Measurements from ENCODE around the gene SERPIND1.
"Not testable (repeated sequence)": the region's sequence is repeated elsewhere in the genome, so short reads cannot be mapped to it uniquely, and the experiment has no call there.

SERPIND1 gene

GRCh38 chr22:20773793-20774212 is at the start of gene SERPIND1:
Gene SERPIND1 (plus strand): TSS chr22:20774113. CDS start chr22:20779313, 5,200 bp downstream.
- TF ChIP-seq, protein P1, sequence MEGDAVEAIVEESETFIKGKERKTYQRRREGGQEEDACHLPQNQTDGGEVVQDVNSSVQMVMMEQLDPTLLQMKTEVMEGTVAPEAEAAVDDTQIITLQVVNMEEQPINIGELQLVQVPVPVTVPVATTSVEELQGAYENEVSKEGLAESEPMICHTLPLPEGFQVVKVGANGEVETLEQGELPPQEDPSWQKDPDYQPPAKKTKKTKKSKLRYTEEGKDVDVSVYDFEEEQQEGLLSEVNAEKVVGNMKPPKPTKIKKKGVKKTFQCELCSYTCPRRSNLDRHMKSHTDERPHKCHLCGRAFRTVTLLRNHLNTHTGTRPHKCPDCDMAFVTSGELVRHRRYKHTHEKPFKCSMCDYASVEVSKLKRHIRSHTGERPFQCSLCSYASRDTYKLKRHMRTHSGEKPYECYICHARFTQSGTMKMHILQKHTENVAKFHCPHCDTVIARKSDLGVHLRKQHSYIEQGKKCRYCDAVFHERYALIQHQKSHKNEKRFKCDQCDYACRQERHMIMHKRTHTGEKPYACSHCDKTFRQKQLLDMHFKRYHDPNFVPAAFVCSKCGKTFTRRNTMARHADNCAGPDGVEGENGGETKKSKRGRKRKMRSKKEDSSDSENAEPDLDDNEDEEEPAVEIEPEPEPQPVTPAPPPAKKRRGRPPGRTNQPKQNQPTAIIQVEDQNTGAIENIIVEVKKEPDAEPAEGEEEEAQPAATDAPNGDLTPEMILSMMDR (IDR thresholded peaks at IDR 0.05; ENCODE audit: borderline replicate concordance, insufficient read depth, low read depth, low read length): no peak
- H3K4me3 ChIP-seq (ENCODE audit: low read depth, low read length): no peak within 1 kb of the TSS

DNA sequence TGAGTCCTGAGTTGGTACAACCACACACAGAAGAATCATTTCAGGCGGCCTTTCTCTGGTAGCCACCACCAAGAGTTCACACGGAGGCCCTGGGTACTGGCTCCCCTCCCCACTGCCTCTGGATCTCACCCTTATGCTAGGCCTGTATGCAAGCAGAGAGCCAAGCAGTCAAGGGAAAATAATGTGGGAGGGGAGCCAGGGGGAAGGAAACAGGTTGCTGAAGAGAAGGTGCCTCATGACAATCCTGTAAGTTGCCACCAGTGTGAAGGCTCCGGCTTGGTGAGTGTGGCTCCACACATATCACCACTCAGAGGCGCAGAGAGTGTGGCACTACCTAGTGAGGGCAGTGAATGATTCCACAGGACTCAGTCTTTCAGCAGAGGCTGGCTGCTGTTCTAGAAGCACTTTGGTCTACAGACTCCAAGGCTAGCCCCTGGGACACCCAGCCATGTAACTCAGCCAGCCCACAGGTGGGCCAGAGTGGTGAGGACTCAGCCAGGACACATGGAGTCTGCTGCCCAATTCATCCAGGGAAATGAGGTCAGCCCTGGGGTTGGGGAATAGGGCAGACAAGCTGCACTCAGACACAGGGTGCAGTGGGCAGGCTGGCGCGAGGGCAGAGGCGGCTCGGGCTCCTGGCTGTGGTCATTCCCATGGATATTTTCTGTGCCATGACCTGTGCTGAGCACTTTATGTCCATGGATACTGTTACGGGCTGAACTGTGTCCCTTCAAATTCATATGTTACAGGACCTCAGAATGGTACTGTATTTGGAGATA is 49.0 kb upstream of the SERPIND1 start:
- TF ChIP-seq, protein P1 (IDR thresholded peaks at IDR 0.05; ENCODE audit: borderline replicate concordance, insufficient read depth, low read depth, low read length): no peak
- H3K4me3 ChIP-seq (ENCODE audit: low read depth, low read length): no peak overlapping the region

DNA sequence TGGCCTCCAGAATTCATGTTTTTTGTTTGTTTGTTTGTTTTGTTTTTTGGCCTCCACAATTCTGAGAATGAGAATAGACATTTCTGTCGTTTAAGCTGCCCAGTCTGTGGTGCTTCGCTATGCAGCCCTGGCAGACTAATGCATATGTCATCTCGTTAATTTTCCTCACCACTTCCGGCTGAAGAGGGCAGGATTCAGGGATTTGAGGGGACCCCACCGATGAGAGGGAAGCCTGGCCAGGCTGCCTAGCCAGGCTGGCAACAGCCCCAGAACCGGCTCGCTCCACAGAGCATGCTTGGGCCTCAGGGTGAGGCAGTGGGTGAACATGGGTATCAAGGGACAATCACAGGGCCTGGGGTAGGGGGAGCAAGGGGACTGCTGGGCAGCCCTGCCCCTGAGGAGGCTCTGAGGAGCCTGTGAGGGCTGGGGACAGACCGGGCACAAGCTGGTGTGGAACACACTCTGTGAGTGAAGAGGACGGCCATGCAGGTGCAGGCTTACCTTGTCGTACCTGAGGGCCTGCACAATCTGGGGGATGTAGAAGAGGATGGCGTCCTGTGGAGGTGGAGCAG is 47.8 kb upstream of the SERPIND1 start:
- no peak overlapping the region for H3K4me3 ChIP-seq (ENCODE audit: low read depth, low read length)
- TF ChIP-seq, protein P1 (IDR thresholded peaks at IDR 0.05; ENCODE audit: borderline replicate concordance, insufficient read depth, low read depth, low read length): no peak

DNA sequence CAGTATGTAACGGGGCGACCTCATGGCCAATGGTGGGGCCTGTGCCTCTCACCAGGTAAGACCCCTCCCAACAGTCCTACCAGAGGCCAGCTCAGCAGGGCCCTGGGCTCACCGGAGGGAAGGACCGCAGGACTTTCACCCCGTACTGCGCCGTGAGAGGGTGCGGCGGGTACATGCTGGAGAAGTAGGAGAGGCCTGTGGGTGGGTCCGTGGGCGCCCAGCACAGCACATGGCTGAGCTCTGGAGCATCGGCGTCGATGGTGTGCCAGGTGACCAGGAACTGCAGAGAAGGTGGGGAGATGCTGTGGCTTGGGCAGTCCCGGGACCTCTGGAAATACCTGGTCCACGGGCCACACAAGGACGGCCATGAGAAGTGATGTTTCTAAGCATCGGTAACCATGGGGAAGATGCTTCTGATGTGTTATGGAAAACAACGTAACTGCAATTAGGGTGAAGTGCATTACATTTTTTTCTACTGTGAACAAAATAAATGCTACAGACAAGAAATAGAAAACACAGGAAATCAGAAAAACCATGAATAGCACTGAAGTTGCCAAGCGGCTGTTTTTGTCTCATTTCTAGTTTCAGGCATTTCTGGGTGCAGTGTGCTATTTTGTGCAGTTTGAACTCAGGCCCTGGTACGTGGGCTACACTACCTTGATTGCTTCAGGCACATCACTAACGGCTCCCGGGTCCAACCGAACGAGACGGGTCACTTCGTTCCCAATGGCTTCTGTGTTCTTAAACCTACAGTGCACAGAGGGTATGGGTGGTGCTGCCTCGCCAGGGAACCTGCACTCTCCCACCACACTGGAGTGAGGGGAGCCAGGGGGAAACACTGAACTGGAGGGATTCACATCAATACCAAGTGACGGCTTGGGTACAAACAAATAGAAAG is 46.5 kb upstream of the SERPIND1 start:
- no peak overlapping the region for H3K4me3 ChIP-seq (ENCODE audit: low read depth, low read length)
- TF ChIP-seq, protein P1 (IDR thresholded peaks at IDR 0.05; ENCODE audit: borderline replicate concordance, insufficient read depth, low read depth, low read length): no peak

DNA sequence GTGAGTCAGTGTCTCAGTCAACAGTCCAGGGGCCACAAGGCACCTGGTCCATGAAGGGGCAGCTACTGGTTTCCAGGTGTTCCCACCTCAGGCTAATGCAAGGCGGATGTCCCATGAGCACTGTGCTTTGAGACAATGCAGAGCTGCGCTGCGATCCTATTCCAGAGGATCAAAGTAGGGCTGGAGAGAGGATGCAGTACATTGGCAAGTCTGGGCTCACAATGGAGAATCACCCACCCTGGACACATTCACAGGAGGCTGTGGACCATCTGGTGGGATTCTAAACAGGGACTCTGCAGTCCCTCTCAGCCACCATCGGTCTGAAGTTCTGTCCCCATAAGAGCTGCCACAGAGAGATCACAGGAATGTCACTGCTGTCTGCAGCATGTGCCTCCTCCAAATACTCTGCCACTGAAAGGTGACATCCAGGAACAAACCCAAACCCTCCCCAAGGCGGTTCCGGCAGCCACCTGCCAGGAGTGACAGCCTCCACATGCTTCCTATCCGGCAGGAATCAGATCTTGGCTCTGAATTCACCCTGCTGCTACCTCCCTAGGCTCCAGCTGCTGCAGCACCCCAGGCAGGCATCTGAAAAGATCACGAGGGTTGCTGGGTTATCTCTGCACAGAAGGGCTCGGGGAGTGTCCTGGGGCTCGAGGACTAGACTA is 45.3 kb upstream of the SERPIND1 start:
- H3K4me3 ChIP-seq (ENCODE audit: low read depth, low read length): no peak overlapping the region
- TF ChIP-seq, protein P1 (IDR thresholded peaks at IDR 0.05; ENCODE audit: borderline replicate concordance, insufficient read depth, low read depth, low read length): no peak

DNA sequence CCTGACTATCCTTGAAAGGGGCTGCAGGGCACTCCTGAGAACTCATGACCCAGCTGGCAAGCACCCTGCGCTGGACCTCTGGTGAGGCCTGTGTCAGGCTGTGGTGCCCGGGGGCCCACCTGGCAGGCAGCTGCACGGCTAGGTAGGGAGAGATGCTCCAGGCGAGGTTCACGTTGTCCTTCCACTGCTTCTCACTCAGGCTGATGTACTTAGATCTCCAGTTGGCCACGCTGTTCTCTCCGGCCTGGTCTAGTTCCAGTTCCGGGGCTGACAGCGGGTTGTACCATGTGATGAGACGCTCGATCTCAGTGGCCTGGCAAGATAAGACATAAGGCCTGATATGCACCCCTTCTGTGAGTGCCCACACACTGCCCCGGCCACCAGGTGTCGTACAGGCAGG is 44.7 kb upstream of the SERPIND1 start:
- TF ChIP-seq, protein P1 (IDR thresholded peaks at IDR 0.05; ENCODE audit: borderline replicate concordance, insufficient read depth, low read depth, low read length): no peak
- no peak overlapping the region for H3K4me3 ChIP-seq (ENCODE audit: low read depth, low read length)

- not testable (repeated sequence) for H3K4me3 ChIP-seq (ENCODE audit: low read depth, low read length)
These were observed 41.5 kb upstream of the SERPIND1 start for GRCh38 chr22:20732431-20732830.

- H3K4me3 ChIP-seq (ENCODE audit: low read depth, low read length): not testable (repeated sequence)
These were observed 38.4 kb upstream of the SERPIND1 start for GRCh38 chr22:20735356-20736162.

DNA sequence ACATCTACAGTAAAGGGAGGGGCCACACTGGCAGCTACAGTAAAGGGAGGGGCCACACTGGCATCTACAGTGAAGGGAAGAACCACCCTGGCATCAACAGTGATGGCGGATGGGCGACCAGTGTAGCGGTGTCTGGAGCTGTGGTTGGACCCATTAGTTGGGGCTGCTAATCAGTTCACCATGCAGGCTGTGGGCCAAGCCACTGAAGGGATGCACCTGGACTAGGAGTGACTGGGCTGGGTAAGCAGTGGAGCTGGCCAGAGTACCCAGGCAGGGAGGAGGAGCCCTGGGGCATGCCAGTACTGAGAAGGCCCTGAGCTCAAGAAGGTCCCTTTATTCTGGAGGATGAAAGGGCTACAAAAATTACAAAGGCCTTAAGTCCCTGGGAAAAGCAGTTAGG is 37.0 kb upstream of the SERPIND1 start:
- not testable (repeated sequence) for H3K4me3 ChIP-seq (ENCODE audit: low read depth, low read length)
